HEK293 (cell line): ENCODE results near the gene ZNRF2.

ENCODE experiments used
- ZNF514 ChIP-seq: fragments of 450-650 bp; formaldehyde crosslinking; IDR thresholded peaks from 2 replicates; pipeline ENCODE4 v1.5.1; 2016; ENCODE audit warnings: missing biosample characterization, missing genetic modification characterization
- TF ChIP-seq, protein P1 (sequence below): fragments of 450-650 bp; formaldehyde crosslinking; conservative IDR thresholded peaks from 2 replicates; pipeline ENCODE4 v1.5.1; 2016; ENCODE audit warnings: low read depth, missing biosample characterization, missing genetic modification characterization
- TF ChIP-seq, protein P2 (sequence below): fragments of 450-650 bp; formaldehyde crosslinking; IDR thresholded peaks from 2 replicates; pipeline ENCODE4 v1.5.1; 2016; ENCODE audit warnings: missing biosample characterization, missing genetic modification characterization, borderline replicate concordance
- TF ChIP-seq, protein P3 (sequence below): fragments of 450-650 bp; formaldehyde crosslinking; IDR thresholded peaks from 2 replicates; pipeline ENCODE4 v1.5.1; 2016; ENCODE audit warnings: missing biosample characterization, missing genetic modification characterization
- TF ChIP-seq, protein P4 (sequence below): fragments of 450-650 bp; formaldehyde crosslinking; IDR thresholded peaks from 2 replicates; pipeline ENCODE4 v1.5.0; 2017; ENCODE audit warnings: missing biosample characterization, missing genetic modification characterization, borderline replicate concordance
- TF ChIP-seq, protein P5 (sequence below): fragments of 450-650 bp; formaldehyde crosslinking; IDR thresholded peaks from 2 replicates; pipeline ENCODE4 v1.5.1; 2017; ENCODE audit warnings: missing biosample characterization, missing genetic modification characterization
- TF ChIP-seq, protein P6 (sequence below): fragments of 450-650 bp; formaldehyde crosslinking; IDR thresholded peaks from 2 replicates; pipeline ENCODE4 v1.5.1; 2016; ENCODE audit warnings: missing biosample characterization, missing genetic modification characterization

ZNRF2 gene

DNA sequence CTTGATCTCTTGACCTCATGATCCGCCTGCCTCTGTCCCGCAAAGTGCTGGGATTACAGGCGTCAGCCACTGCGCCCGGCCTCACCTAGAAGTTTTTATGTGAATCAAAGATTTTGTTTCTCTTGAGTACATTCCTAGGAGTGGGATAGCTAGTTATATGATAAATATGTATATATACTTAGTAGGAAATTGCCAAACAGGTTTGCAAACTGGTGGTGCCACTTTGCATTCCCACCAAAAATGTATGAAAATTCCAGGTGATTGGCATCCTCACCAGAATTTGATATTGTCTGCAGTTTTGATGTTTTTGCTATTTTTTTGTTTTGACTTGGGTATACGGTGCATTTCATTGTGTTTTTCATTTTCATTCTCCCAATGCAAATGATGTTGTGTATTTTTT, 107.4 kb downstream of the ZNRF2 start (continued):
- TF ChIP-seq, protein P1, sequence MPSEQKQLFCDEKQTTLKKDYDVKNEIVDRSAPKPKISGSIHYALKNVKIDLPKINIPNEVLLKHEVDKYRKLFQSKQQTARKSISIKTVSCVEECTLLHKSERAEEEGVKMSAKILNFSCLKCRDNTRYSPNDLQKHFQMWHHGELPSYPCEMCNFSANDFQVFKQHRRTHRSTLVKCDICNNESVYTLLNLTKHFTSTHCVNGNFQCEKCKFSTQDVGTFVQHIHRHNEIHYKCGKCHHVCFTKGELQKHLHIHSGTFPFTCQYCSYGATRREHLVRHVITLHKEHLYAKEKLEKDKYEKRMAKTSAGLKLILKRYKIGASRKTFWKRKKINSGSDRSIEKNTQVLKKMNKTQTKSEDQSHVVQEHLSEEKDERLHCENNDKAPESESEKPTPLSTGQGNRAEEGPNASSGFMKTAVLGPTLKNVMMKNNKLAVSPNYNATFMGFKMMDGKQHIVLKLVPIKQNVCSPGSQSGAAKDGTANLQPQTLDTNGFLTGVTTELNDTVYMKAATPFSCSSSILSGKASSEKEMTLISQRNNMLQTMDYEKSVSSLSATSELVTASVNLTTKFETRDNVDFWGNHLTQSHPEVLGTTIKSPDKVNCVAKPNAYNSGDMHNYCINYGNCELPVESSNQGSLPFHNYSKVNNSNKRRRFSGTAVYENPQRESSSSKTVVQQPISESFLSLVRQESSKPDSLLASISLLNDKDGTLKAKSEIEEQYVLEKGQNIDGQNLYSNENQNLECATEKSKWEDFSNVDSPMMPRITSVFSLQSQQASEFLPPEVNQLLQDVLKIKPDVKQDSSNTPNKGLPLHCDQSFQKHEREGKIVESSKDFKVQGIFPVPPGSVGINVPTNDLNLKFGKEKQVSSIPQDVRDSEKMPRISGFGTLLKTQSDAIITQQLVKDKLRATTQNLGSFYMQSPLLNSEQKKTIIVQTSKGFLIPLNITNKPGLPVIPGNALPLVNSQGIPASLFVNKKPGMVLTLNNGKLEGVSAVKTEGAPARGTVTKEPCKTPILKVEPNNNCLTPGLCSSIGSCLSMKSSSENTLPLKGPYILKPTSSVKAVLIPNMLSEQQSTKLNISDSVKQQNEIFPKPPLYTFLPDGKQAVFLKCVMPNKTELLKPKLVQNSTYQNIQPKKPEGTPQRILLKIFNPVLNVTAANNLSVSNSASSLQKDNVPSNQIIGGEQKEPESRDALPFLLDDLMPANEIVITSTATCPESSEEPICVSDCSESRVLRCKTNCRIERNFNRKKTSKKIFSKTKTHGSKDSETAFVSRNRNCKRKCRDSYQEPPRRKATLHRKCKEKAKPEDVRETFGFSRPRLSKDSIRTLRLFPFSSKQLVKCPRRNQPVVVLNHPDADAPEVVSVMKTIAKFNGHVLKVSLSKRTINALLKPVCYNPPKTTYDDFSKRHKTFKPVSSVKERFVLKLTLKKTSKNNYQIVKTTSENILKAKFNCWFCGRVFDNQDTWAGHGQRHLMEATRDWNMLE = no peak
- TF ChIP-seq, protein P2, sequence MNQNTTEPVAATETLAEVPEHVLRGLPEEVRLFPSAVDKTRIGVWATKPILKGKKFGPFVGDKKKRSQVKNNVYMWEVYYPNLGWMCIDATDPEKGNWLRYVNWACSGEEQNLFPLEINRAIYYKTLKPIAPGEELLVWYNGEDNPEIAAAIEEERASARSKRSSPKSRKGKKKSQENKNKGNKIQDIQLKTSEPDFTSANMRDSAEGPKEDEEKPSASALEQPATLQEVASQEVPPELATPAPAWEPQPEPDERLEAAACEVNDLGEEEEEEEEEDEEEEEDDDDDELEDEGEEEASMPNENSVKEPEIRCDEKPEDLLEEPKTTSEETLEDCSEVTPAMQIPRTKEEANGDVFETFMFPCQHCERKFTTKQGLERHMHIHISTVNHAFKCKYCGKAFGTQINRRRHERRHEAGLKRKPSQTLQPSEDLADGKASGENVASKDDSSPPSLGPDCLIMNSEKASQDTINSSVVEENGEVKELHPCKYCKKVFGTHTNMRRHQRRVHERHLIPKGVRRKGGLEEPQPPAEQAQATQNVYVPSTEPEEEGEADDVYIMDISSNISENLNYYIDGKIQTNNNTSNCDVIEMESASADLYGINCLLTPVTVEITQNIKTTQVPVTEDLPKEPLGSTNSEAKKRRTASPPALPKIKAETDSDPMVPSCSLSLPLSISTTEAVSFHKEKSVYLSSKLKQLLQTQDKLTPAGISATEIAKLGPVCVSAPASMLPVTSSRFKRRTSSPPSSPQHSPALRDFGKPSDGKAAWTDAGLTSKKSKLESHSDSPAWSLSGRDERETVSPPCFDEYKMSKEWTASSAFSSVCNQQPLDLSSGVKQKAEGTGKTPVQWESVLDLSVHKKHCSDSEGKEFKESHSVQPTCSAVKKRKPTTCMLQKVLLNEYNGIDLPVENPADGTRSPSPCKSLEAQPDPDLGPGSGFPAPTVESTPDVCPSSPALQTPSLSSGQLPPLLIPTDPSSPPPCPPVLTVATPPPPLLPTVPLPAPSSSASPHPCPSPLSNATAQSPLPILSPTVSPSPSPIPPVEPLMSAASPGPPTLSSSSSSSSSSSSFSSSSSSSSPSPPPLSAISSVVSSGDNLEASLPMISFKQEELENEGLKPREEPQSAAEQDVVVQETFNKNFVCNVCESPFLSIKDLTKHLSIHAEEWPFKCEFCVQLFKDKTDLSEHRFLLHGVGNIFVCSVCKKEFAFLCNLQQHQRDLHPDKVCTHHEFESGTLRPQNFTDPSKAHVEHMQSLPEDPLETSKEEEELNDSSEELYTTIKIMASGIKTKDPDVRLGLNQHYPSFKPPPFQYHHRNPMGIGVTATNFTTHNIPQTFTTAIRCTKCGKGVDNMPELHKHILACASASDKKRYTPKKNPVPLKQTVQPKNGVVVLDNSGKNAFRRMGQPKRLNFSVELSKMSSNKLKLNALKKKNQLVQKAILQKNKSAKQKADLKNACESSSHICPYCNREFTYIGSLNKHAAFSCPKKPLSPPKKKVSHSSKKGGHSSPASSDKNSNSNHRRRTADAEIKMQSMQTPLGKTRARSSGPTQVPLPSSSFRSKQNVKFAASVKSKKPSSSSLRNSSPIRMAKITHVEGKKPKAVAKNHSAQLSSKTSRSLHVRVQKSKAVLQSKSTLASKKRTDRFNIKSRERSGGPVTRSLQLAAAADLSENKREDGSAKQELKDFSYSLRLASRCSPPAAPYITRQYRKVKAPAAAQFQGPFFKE (tag by site-specific recombination) = no peak
- no peak for TF ChIP-seq ZNF514 (tag by site-specific recombination)
- TF ChIP-seq, protein P3, sequence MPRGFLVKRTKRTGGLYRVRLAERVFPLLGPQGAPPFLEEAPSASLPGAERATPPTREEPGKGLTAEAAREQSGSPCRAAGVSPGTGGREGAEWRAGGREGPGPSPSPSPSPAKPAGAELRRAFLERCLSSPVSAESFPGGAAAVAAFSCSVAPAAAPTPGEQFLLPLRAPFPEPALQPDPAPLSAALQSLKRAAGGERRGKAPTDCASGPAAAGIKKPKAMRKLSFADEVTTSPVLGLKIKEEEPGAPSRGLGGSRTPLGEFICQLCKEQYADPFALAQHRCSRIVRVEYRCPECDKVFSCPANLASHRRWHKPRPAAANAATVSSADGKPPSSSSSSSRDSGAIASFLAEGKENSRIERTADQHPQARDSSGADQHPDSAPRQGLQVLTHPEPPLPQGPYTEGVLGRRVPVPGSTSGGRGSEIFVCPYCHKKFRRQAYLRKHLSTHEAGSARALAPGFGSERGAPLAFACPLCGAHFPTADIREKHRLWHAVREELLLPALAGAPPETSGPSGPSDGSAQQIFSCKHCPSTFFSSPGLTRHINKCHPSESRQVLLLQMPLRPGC = no peak
- TF ChIP-seq, protein P4, sequence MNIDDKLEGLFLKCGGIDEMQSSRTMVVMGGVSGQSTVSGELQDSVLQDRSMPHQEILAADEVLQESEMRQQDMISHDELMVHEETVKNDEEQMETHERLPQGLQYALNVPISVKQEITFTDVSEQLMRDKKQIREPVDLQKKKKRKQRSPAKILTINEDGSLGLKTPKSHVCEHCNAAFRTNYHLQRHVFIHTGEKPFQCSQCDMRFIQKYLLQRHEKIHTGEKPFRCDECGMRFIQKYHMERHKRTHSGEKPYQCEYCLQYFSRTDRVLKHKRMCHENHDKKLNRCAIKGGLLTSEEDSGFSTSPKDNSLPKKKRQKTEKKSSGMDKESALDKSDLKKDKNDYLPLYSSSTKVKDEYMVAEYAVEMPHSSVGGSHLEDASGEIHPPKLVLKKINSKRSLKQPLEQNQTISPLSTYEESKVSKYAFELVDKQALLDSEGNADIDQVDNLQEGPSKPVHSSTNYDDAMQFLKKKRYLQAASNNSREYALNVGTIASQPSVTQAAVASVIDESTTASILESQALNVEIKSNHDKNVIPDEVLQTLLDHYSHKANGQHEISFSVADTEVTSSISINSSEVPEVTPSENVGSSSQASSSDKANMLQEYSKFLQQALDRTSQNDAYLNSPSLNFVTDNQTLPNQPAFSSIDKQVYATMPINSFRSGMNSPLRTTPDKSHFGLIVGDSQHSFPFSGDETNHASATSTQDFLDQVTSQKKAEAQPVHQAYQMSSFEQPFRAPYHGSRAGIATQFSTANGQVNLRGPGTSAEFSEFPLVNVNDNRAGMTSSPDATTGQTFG (tag by site-specific recombination) = no peak
- TF ChIP-seq, protein P5, sequence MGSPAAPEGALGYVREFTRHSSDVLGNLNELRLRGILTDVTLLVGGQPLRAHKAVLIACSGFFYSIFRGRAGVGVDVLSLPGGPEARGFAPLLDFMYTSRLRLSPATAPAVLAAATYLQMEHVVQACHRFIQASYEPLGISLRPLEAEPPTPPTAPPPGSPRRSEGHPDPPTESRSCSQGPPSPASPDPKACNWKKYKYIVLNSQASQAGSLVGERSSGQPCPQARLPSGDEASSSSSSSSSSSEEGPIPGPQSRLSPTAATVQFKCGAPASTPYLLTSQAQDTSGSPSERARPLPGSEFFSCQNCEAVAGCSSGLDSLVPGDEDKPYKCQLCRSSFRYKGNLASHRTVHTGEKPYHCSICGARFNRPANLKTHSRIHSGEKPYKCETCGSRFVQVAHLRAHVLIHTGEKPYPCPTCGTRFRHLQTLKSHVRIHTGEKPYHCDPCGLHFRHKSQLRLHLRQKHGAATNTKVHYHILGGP (tag by site-specific recombination) = no peak
- TF ChIP-seq, protein P6, sequence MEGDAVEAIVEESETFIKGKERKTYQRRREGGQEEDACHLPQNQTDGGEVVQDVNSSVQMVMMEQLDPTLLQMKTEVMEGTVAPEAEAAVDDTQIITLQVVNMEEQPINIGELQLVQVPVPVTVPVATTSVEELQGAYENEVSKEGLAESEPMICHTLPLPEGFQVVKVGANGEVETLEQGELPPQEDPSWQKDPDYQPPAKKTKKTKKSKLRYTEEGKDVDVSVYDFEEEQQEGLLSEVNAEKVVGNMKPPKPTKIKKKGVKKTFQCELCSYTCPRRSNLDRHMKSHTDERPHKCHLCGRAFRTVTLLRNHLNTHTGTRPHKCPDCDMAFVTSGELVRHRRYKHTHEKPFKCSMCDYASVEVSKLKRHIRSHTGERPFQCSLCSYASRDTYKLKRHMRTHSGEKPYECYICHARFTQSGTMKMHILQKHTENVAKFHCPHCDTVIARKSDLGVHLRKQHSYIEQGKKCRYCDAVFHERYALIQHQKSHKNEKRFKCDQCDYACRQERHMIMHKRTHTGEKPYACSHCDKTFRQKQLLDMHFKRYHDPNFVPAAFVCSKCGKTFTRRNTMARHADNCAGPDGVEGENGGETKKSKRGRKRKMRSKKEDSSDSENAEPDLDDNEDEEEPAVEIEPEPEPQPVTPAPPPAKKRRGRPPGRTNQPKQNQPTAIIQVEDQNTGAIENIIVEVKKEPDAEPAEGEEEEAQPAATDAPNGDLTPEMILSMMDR (tag by site-specific recombination) = no peak
